Peyer's patch (tissue), 4 donors: Measurements from ENCODE around the gene SHC2. TPM values are rescaled to one million over a fixed set of nuclear protein-coding genes. Genes with fewer than 3 reads are reported as not detected.
A peak's percentile ranks its signal among the peaks of the same experiment; 100 is the strongest.
"Not testable (repeated sequence)": the region's sequence is repeated elsewhere in the genome, so short reads cannot be mapped to it uniquely, and the experiment has no call there.

ENCODE experiments used
- DNase-seq, 3 donors: peaks; one replicate each; pipeline ENCODE4 v3.0.0-alpha.2; 2017 to 2019
- H3K27ac ChIP-seq, 4 donors: fragments of 200-600 bp; sonication (generic); one replicate each; pipeline ENCODE4 v1.5.1; 2016 to 2019
- H3K27me3 ChIP-seq, 2 donors: fragments of 200-600 bp; sonication (generic); one replicate each; pipeline ENCODE4 v1.5.1; 2019
- H3K36me3 ChIP-seq, 3 donors: fragments of 200-600 bp; sonication (generic); one replicate each; pipeline ENCODE4 v1.5.1; 2016 to 2019
- H3K4me1 ChIP-seq, 4 donors: fragments of 200-600 bp; sonication (generic); one replicate each; pipeline ENCODE4 v1.5.1; 2016 to 2019
- H3K4me3 ChIP-seq, 4 donors: fragments of 200-600 bp; sonication (generic); 1 replicate in 3 of 4; 2 replicates in 1 of 4; pipeline ENCODE4 v1.5.1; 2016 to 2019; ENCODE audit warnings: mild to moderate bottlenecking in 1 of 4
- H3K9me3 ChIP-seq, 4 donors: fragments of 200-600 bp; sonication (generic); one replicate each; pipeline ENCODE4 v1.5.1; 2016 to 2019; ENCODE audit warnings: mild to moderate bottlenecking in 1 of 4
- POLR2A ChIP-seq, 2 donors: fragments of 450-650 bp; IDR thresholded peaks; one replicate each; pipeline ENCODE4 v1.5.1; 2017; ENCODE audit warnings: antibody characterized with exemption in 2 of 2, mild to moderate bottlenecking in 2 of 2, moderate library complexity in 2 of 2
- total RNA-seq, 4 donors: library from RNA; depleted of rRNA; stranded (reverse); fragments of >200 nt; gene quantifications; one replicate each; pipeline ENCODE4 v1.1.0, GENCODE V29; 2016
- TF ChIP-seq, protein P1 (sequence below), 6 experiments: fragments of 450-650 bp in 4 of 6; fragments of 200-600 bp in 2 of 6; sonication (generic) in 1 of 6; IDR thresholded peaks; one replicate each; pipeline ENCODE4 v1.5.1; 2017 to 2019; ENCODE audit warnings: antibody characterized with exemption in 6 of 6, mild to moderate bottlenecking in 3 of 6, moderate library complexity in 1 of 6

The SHC2 gene
- total RNA-seq, 4 donors from 2014 or later: 9.5 to 33.0 (median 18.3) TPM

DNA sequence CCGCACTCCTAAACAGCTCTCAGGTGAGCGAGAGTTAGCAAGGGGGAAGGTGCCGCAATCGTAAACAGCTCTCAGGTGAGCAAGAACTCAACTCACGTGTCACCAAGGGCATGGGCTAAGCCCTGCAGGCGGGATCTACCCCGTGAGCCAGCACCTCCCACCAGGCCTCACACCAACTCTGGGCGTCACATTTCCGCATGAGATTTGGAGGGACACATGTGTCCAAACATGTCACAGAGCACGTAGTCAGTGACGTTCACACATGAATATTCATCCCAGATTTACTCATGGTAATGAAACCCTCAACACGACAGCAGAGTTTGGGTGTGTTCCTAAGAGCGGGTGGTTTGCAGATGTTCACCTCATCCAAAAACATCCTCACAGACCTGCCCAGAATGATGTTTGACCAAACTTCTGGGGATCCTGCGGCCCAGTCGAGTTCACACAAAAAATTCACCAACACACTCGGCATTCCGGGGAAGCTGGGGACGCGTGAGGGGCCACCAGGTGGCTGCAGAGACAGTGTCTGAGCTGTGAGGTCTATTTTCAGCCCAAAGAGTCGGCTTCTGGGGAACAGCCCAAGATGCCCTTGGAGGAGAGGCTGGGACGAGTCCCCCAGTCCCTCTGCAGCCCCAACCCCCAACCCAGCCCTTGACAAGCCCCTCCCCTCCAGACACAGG is 71.4 kb downstream of the SHC2 start:
- TF ChIP-seq, protein P1, sequence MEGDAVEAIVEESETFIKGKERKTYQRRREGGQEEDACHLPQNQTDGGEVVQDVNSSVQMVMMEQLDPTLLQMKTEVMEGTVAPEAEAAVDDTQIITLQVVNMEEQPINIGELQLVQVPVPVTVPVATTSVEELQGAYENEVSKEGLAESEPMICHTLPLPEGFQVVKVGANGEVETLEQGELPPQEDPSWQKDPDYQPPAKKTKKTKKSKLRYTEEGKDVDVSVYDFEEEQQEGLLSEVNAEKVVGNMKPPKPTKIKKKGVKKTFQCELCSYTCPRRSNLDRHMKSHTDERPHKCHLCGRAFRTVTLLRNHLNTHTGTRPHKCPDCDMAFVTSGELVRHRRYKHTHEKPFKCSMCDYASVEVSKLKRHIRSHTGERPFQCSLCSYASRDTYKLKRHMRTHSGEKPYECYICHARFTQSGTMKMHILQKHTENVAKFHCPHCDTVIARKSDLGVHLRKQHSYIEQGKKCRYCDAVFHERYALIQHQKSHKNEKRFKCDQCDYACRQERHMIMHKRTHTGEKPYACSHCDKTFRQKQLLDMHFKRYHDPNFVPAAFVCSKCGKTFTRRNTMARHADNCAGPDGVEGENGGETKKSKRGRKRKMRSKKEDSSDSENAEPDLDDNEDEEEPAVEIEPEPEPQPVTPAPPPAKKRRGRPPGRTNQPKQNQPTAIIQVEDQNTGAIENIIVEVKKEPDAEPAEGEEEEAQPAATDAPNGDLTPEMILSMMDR (IDR thresholded peaks at IDR 0.05): peak in 1 of 6 experiments; percentile 17
- TF ChIP-seq POLR2A (IDR thresholded peaks at IDR 0.05): no peak
- no peak overlapping the region for H3K27ac ChIP-seq
- no peak overlapping the region for H3K4me3 ChIP-seq
- no peak for DNase-seq
- no peaks in the 10 kb centered on the region for H3K4me1 ChIP-seq
- H3K36me3 ChIP-seq: no peaks in the 10 kb centered on the region
- H3K9me3 ChIP-seq: no peaks in the 10 kb centered on the region
- no peaks in the 10 kb centered on the region for H3K27me3 ChIP-seq

DNA sequence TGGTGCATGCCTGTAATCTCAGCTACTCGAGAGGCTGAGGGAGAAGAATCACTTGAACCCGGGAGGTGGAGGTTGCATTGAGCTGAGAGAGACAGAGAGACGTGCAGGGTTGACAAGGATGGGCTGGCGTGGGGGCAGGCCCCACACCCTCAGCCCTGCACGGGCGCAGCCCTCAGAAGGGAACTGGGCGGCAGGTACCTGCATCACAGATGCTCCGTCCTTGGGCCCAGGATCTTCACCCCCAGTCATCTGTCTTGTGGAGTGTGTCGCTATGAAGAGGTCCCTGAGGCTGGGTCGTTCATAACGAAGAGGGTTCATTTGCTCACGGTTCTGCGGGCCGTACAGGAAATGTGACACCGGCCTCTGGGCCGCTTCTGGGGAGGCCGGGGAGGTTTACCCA is 72.1 kb downstream of the SHC2 start:
- DNase-seq: no peak
- Histone ChIP-seq H3K9me3 (no peaks in the 10 kb centered on the region), H3K4me1 (no peaks in the 10 kb centered on the region), H3K27me3 (no peaks in the 10 kb centered on the region), H3K4me3 (no peak overlapping the region), H3K36me3 (no peaks in the 10 kb centered on the region), H3K27ac (no peak overlapping the region)
- TF ChIP-seq, protein P1 (IDR thresholded peaks at IDR 0.05): no peak
- TF ChIP-seq POLR2A (IDR thresholded peaks at IDR 0.05): no peak

DNA sequence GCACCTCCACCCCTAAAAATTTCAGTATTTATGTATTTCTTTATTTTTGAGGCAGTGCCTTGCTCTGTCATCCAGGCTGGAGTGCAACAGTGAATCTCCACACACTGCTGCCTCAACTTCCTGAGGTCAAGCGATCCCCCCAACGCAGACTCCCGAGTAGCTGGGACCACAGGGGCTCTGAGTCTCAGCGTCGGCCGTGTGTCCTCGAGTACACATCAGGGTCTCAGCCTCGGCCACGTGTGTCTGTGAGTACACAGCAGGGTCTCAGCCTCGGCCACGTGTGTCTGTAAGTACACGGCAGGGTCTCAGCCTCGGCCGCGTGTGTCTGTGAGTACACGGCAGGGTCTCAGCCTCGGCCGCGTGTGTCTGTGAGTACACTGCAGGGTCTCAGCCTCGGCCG is 73.1 kb downstream of the SHC2 start:
- no peaks in the 10 kb centered on the region for H3K36me3 ChIP-seq
- no peaks in the 10 kb centered on the region for H3K4me1 ChIP-seq
- no peaks in the 10 kb centered on the region for H3K27me3 ChIP-seq
- DNase-seq: no peak
- no peak overlapping the region for H3K27ac ChIP-seq
- H3K4me3 ChIP-seq: no peak overlapping the region
- TF ChIP-seq, protein P1 (IDR thresholded peaks at IDR 0.05): no peak
- no peak for TF ChIP-seq POLR2A (IDR thresholded peaks at IDR 0.05)
- H3K9me3 ChIP-seq: no peaks in the 10 kb centered on the region

DNA sequence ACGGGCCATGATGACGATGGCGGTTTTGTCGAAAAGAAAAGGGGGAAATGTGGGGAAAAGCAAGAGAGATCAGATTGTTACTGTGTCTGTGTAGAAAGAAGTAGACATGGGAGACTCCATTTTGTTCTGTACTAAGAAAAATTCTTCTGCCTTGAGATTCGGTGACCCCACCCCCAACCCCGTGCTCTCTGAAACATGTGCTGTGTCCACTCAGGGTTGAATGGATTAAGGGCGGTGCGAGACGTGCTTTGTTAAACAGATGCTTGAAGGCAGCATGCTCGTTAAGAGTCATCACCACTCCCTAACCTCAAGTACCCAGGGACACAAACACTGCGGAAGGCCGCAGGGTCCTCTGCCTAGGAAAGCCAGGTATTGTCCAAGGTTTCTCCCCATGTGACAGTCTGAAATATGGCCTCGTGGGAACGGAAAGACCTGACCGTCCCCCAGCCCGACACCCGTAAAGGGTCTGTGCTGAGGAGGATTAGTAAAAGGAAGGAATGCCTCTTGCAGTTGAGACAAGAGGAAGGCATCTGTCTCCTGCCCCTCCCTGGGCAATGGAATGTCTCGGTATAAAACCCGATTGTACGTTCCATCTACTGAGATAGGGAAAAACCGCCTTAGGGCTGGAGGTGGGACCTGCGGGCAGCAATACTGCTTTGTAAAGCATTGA is 74.1 kb downstream of the SHC2 start:
- DNase-seq: peak in 1 of 3 donors; percentile 3
- not testable (repeated sequence) for H3K36me3 ChIP-seq, H3K27me3 ChIP-seq, H3K27ac ChIP-seq, H3K4me1 ChIP-seq, H3K9me3 ChIP-seq, H3K4me3 ChIP-seq

DNA sequence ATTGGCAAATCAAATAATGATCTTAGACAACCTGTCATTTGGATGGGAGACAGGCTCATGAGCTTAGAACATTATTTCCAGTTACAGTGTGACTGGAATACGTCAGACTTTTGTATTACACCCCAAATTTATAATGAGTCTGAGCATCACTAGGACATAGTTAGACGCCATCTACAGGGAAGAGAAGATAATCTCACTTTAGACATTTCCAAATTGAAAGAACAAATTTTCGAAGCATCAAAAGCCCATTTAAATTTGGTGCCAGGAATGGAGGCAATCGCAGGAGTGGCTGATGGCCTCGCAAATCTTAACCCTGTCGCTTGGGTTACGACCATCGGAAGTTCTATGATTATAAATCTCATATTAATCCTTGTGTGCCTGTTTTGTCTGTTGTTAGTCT is 74.6 kb downstream of the SHC2 start:
- H3K4me1 ChIP-seq, DNase-seq, H3K27ac ChIP-seq, H3K4me3 ChIP-seq, H3K36me3 ChIP-seq, H3K9me3 ChIP-seq, H3K27me3 ChIP-seq: not testable (repeated sequence)

DNA sequence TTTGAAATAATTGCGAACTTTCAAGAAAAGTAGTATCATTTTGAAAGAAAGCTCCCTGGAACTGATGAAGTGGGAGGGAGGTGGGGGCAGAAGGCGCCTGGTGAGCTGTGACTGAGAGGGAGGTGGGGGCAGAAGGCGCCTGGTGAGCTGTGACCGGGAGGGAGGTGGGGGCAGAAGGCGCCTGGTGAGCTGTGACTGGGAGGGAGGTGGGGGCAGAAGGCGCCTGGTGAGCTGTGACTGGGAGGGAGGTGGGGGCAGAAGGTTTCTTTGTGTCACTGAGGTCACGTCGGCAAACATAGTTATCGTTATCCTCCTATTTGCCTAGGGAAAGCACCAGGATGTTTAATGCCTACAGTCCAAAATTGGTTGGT is 76.0 kb downstream of the SHC2 start:
- Histone ChIP-seq H3K27me3 (no peaks in the 10 kb centered on the region), H3K27ac (no peak overlapping the region), H3K9me3 (no peaks in the 10 kb centered on the region), H3K36me3 (no peaks in the 10 kb centered on the region), H3K4me3 (no peak overlapping the region), H3K4me1 (no peaks in the 10 kb centered on the region)
- peak in 1 of 3 donors; percentile 3 for DNase-seq
- TF ChIP-seq, protein P1 (IDR thresholded peaks at IDR 0.05): no peak
- TF ChIP-seq POLR2A (IDR thresholded peaks at IDR 0.05): no peak
